GM23338 (cell line): ENCODE data around the gene NFYB. TPM values are rescaled to one million over a fixed set of nuclear protein-coding genes. Genes with fewer than 3 reads are reported as not detected.

Source experiments
- ATAC-seq: fragments of 200-7000 bp; cut with Tn5 transposase; 3 replicates; pipeline ENCODE4 v1.9.1; 2020
- DNase-seq: peaks from one replicate; pipeline ENCODE4 v3.0.0-alpha.2; 2015; ENCODE audit warnings: low spot score
- H2AFZ ChIP-seq: fragments of 200-600 bp; sonication (generic); 2 replicates; pipeline ENCODE4 v1.8.0; 2016; ENCODE audit warnings: antibody characterized with exemption, mild to moderate bottlenecking, moderate library complexity
- H3F3A ChIP-seq: fragments of 200-600 bp; sonication (generic); replicated peaks from 2 replicates; pipeline ENCODE4 v1.8.0; 2017; ENCODE audit warnings: antibody characterized with exemption, mixed run types, low read depth
- H3K27ac ChIP-seq: fragments of 200-600 bp; sonication (generic); 2 replicates; pipeline ENCODE4 v1.6.1; 2016; ENCODE audit warnings: low read depth
- H3K27me3 ChIP-seq: fragments of 200-600 bp; sonication (generic); 2 replicates; pipeline ENCODE4 v1.8.0; 2016; ENCODE audit warnings: mild to moderate bottlenecking, mixed run types, moderate library complexity; ENCODE audit not compliant: insufficient read depth
- H3K36me3 ChIP-seq: fragments of 200-600 bp; sonication (generic); 2 replicates; pipeline ENCODE4 v1.8.0; 2016; ENCODE audit warnings: mild to moderate bottlenecking; ENCODE audit not compliant: insufficient read depth
- H3K4me1 ChIP-seq: fragments of 200-600 bp; sonication (generic); 2 replicates; pipeline ENCODE4 v1.8.0; 2016; ENCODE audit warnings: mild to moderate bottlenecking, moderate library complexity; ENCODE audit not compliant: insufficient read depth
- H3K4me2 ChIP-seq: fragments of 200-600 bp; sonication (generic); 2 replicates; pipeline ENCODE4 v1.7.1; 2017; ENCODE audit warnings: mixed run types
- H3K4me3 ChIP-seq: fragments of 200-600 bp; sonication (generic); 2 replicates; pipeline ENCODE4 v1.6.1; 2016; ENCODE audit warnings: mixed run types
- H3K79me2 ChIP-seq: fragments of 200-600 bp; sonication (generic); replicated peaks from 2 replicates; pipeline ENCODE4 v1.8.0; 2017; ENCODE audit warnings: mild to moderate bottlenecking; ENCODE audit not compliant: insufficient read depth
- H3K9me2 ChIP-seq: fragments of 200-600 bp; sonication (generic); 2 replicates; pipeline ENCODE4 v1.8.0; 2017; ENCODE audit not compliant: insufficient read depth
- H4K20me1 ChIP-seq: fragments of 200-600 bp; sonication (generic); replicated peaks from 2 replicates; pipeline ENCODE4 v1.8.0; 2017; ENCODE audit warnings: mild to moderate bottlenecking; ENCODE audit not compliant: insufficient read depth
- H3K27ac Mint-ChIP-seq: 2 replicates; pipeline ENCODE4 v1.8.0; 2020; ENCODE audit warnings: inconsistent platforms, mild to moderate bottlenecking, moderate library complexity, mixed read lengths
- H3K27me3 Mint-ChIP-seq: 3 replicates; pipeline ENCODE4 v1.8.0; 2022; ENCODE audit warnings: low read depth, mild to moderate bottlenecking, moderate library complexity, mixed read lengths, inconsistent platforms; ENCODE audit not compliant: insufficient read depth, poor library complexity
- H3K36me3 Mint-ChIP-seq: 3 replicates; pipeline ENCODE4 v1.8.0; 2021; ENCODE audit warnings: low read depth, mild to moderate bottlenecking, inconsistent platforms, moderate library complexity, mixed read lengths
- H3K4me1 Mint-ChIP-seq: 3 replicates; pipeline ENCODE4 v1.8.0; 2020; ENCODE audit warnings: mild to moderate bottlenecking, inconsistent platforms, mixed read lengths
- H3K4me3 Mint-ChIP-seq: 3 replicates; pipeline ENCODE4 v1.8.0; 2021; ENCODE audit warnings: moderate library complexity, mild to moderate bottlenecking, inconsistent platforms, mixed read lengths
- H3K9me3 Mint-ChIP-seq: 3 replicates; pipeline ENCODE4 v1.8.0; 2020; ENCODE audit warnings: moderate library complexity, mild to moderate bottlenecking, inconsistent platforms, mixed read lengths
- CREB1 ChIP-seq: fragments of 250-450 bp; sonication (Bioruptor Pico); IDR thresholded peaks from 2 replicates; pipeline ENCODE4 v1.5.0; 2020; ENCODE audit warnings: low read depth, mild to moderate bottlenecking, moderate library complexity
- CTCF ChIP-seq, 2 experiments: fragments of 200-600 bp in 1 of 2; sonication (generic) in 1 of 2; conservative IDR thresholded peaks; 2 replicates each; pipeline versions ENCODE4 v1.5.1 to v1.6.1; 2016 to 2017; ENCODE audit warnings: antibody characterized with exemption in 2 of 2, low read depth in 2 of 2, mild to moderate bottlenecking in 2 of 2, moderate library complexity in 1 of 2
- ETS1 ChIP-seq: IDR thresholded peaks from 2 replicates; pipeline ENCODE4 v1.6.1; 2016; ENCODE audit warnings: antibody characterized with exemption
- EZH2 ChIP-seq: fragments of 200-600 bp; sonication (generic); IDR thresholded peaks from one replicate; pipeline ENCODE4 v1.8.0; 2017; ENCODE audit warnings: antibody characterized with exemption, mild to moderate bottlenecking, low read depth; ENCODE audit not compliant: unreplicated experiment
- EZH2phosphoT487 ChIP-seq: fragments of 200-600 bp; sonication (generic); IDR thresholded peaks from one replicate; pipeline ENCODE4 v1.8.1; 2018; ENCODE audit warnings: antibody characterized with exemption; ENCODE audit not compliant: unreplicated experiment
- JUNB ChIP-seq: IDR thresholded peaks from one replicate; pipeline ENCODE4 v1.6.1; 2016; ENCODE audit warnings: antibody characterized with exemption; ENCODE audit not compliant: unreplicated experiment
- NANOG ChIP-seq: IDR thresholded peaks from 2 replicates; pipeline ENCODE4 v1.6.1; 2016; ENCODE audit warnings: antibody characterized with exemption, borderline replicate concordance
- POLR2AphosphoS5 ChIP-seq: IDR thresholded peaks from 2 replicates; pipeline ENCODE4 v1.6.1; 2016; ENCODE audit warnings: antibody characterized with exemption, low read depth
- REST ChIP-seq: IDR thresholded peaks from one replicate; pipeline ENCODE4 v1.6.1; 2018; ENCODE audit warnings: antibody characterized with exemption; ENCODE audit not compliant: unreplicated experiment
- STAT1 ChIP-seq: IDR thresholded peaks from one replicate; pipeline ENCODE4 v1.6.1; 2016; ENCODE audit warnings: antibody characterized with exemption; ENCODE audit not compliant: unreplicated experiment
- ZNF114 ChIP-seq: fragments of 250-450 bp; sonication (Bioruptor Pico); IDR thresholded peaks from 2 replicates; pipeline ENCODE4 v1.5.0; 2020; ENCODE audit warnings: mild to moderate bottlenecking, moderate library complexity
- ZNF331 ChIP-seq: fragments of 250-450 bp; sonication (Bioruptor Pico); IDR thresholded peaks from 2 replicates; pipeline ENCODE4 v1.5.0; 2020; ENCODE audit warnings: low read depth, mild to moderate bottlenecking, moderate library complexity
- ZNF462 ChIP-seq: fragments of 250-450 bp; sonication (Bioruptor Pico); IDR thresholded peaks from 2 replicates; pipeline ENCODE4 v1.5.0; 2020; ENCODE audit warnings: mild to moderate bottlenecking, moderate library complexity
- polyA plus RNA-seq: library from polyadenylated mRNA; unstranded; fragments of >200 nt; fragmentation: Nextera tagmentation; extraction: Ambion mirVana; gene quantifications from 2 replicates; pipeline ENCODE4 v1.2.1, GENCODE V29; 2016
- total RNA-seq: library from RNA; depleted of rRNA; stranded (reverse); fragments of >200 nt; shearing (Covaris generic); gene quantifications from 2 replicates; pipeline ENCODE4 v1.2.3, GENCODE V29; 2014

Gene NFYB
- total and polyA plus RNA-seq, 2 experiments from 2014 or later: 32.7 to 67.2 TPM

- DNase-seq: no peak
- no peaks in the 10 kb centered on the region for H3K27me3 ChIP-seq
- peaks cover 18% of the 10 kb centered on the region; the same call in 2 of the 3 replicates for H3K36me3 Mint-ChIP-seq
- peaks cover 5% of the 10 kb centered on the region for H3K27me3 Mint-ChIP-seq
- H3F3A ChIP-seq: no peaks in the 10 kb centered on the region
- no peaks in the 10 kb centered on the region for H3K4me1 ChIP-seq
- H3K79me2 ChIP-seq: no peaks in the 10 kb centered on the region
- H2AFZ ChIP-seq: no peak overlapping the region
- TF ChIP-seq ZNF462 (no peak), NANOG (no peak), ZNF331 (CRISPR knock-in tag) (no peak), EZH2 (no peak), REST (no peak), CREB1 (no peak), POLR2AphosphoS5 (no peak), ETS1 (no peak), JUNB (no peak), ZNF114 (CRISPR knock-in tag) (no peak), STAT1 (no peak), CTCF (conservative IDR thresholded peaks at IDR 0.05; ENCODE audit: low read depth in 2 of 2) (no peak), EZH2phosphoT487 (no peak)
- peaks cover 27% of the 10 kb centered on the region for H3K9me3 Mint-ChIP-seq
- H3K4me1 Mint-ChIP-seq: no peaks in the 10 kb centered on the region
- no peaks in the 10 kb centered on the region for H3K36me3 ChIP-seq
- H3K27ac Mint-ChIP-seq: no peak overlapping the region
- no peaks in the 10 kb centered on the region for H4K20me1 ChIP-seq
- H3K4me2 ChIP-seq: no peak overlapping the region
- H3K4me3 ChIP-seq: no peak overlapping the region
- no peak overlapping the region for H3K4me3 Mint-ChIP-seq
- no peak for ATAC-seq
- H3K9me2 ChIP-seq: no peaks in the 10 kb centered on the region
- H3K27ac ChIP-seq: no peak overlapping the region
Measured at GRCh38 chr12:104181313-104181712, 43.3 kb upstream of the NFYB start.
